ENCODE data around the gene LRRC4C. TPM values are rescaled to one million over a fixed set of nuclear protein-coding genes. Genes with fewer than 3 reads are reported as not detected.

The LRRC4C gene
- total and polyA plus RNA-seq, 11 donors = 0.08 to 1.2 (median 0.48) TPM; not detected in 1

DNA sequence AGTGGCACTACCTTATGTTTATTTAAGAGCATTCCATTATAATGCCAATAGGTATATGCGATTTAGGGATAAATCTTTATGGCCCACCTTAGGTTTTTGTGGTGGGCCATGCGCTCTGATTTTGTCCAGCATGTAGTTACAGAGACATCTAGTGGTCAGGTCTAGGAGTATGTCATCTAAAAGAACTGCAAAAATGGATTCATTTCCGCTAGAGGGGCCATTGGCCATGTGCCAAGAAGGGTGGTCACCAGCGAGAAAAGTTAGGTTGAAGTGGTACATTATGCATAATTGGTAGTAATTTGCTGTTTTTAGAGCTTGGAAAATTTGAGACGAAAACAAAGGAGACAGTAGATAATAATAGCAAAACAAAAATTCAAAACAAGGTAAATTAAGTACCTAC, 27.7 kb downstream of the LRRC4C start:
- TF ChIP-seq, protein P1, sequence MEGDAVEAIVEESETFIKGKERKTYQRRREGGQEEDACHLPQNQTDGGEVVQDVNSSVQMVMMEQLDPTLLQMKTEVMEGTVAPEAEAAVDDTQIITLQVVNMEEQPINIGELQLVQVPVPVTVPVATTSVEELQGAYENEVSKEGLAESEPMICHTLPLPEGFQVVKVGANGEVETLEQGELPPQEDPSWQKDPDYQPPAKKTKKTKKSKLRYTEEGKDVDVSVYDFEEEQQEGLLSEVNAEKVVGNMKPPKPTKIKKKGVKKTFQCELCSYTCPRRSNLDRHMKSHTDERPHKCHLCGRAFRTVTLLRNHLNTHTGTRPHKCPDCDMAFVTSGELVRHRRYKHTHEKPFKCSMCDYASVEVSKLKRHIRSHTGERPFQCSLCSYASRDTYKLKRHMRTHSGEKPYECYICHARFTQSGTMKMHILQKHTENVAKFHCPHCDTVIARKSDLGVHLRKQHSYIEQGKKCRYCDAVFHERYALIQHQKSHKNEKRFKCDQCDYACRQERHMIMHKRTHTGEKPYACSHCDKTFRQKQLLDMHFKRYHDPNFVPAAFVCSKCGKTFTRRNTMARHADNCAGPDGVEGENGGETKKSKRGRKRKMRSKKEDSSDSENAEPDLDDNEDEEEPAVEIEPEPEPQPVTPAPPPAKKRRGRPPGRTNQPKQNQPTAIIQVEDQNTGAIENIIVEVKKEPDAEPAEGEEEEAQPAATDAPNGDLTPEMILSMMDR (IDR thresholded peaks at IDR 0.05) = peak in 11 of 12 donors; percentile 20 to 62 (median 49)
- no peak for TF ChIP-seq POLR2A (IDR thresholded peaks at IDR 0.05)

DNA sequence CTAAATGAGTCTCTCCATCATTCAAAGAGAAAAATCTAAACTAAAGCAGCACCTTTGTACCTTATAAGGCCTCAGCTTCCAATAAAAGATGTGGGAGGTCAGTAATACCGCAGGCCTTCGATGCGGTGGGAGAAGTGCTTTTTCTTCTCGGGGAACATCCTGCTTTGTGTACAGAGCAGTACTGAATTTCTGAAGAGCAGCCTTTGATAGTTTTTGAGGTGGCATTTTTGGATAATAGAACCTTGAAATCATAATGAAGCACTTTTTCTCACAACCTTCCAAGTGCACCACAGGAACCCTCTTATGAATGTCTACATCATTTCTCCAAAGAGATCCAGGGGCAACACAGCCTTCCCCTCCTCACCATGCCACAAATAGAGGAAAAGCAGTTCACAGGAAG, 39.6 kb downstream of the LRRC4C start:
- ATAC-seq = no peak
- intact Hi-C loops (cut with DNase I) = loop anchor here in 1 of 10 donors (10.0 kb wide), 1 partner anchor 175 kb away; no protein-coding TSS in a partner anchor
- DNase-seq = no peak
- Histone ChIP-seq H3K4me1 (no peaks in the 10 kb centered on the region), H3K27me3 (no peaks in the 10 kb centered on the region), H3K36me3 (no peaks in the 10 kb centered on the region), H3K9me3 (no peaks in the 10 kb centered on the region), H3K27ac (no peak overlapping the region), H3K4me3 (no peak overlapping the region)
- 90 to 96% (median 93%) methylated on average over 4 of the region's 4 CpGs for WGBS, 4 donors
- TF ChIP-seq, protein P1 (IDR thresholded peaks at IDR 0.05) = no peak
- no peak for TF ChIP-seq POLR2A (IDR thresholded peaks at IDR 0.05)

More for the DNA sequence above, 27.7 kb downstream of the LRRC4C start:
- no peak overlapping the region for H3K4me3 ChIP-seq
- H3K4me1 ChIP-seq = no peaks in the 10 kb centered on the region
- 39 to 45% (median 42%) methylated on average over 5 of the region's 5 CpGs for WGBS, 4 donors
- ATAC-seq = no peak
- H3K36me3 ChIP-seq = no peaks in the 10 kb centered on the region
- intact Hi-C loops (cut with DNase I) = loop anchor here in 4 of 10 donors (5.0 to 10.0 kb wide), 2 partner anchors 184 to 187 kb away; no protein-coding TSS in a partner anchor
- no peak for DNase-seq
- H3K27ac ChIP-seq = no peak overlapping the region
- H3K27me3 ChIP-seq = no peaks in the 10 kb centered on the region
- H3K9me3 ChIP-seq = no peaks in the 10 kb centered on the region

DNA sequence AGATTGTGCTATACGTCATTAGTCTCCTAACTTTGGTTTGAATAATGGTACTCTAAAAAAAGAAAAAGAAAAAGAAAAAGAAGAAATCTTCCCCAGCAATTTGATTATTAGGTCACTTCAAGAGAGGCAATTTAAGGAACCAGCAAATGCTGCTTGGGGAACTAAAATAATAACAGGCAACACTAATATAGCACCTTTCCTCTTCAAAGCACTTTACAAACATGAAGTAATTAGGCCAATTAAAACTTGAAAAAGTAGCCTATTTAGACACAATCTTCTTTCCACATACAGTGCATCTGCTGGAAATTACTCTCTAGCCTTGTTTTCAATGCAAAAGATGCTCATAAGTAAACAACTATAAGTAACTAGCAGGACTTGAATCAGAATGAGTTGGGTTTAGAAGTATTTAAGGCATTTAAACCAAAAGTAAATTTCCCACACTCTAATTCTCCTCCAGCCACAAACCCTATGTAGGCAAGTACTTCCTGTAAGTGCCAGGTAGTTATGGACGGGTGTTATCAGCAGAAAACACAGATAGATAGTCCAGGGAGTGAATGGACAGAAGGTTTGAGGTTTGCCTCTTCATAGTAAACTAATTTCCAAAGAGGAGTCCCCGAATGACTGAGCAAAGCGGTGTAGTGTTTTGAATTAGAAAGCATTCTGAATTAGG, 44.5 kb downstream of the LRRC4C start:
- H3K9me3 ChIP-seq = no peaks in the 10 kb centered on the region
- DNase-seq (no peak), ATAC-seq (no peak)
- WGBS, 4 donors = 62 to 70% (median 67%) methylated on average over 4 of the region's 4 CpGs
- intact Hi-C loops (cut with DNase I) = no loop called here
- TF ChIP-seq, protein P1 (IDR thresholded peaks at IDR 0.05) = no peak
- TF ChIP-seq POLR2A (IDR thresholded peaks at IDR 0.05) = no peak
- no peaks in the 10 kb centered on the region for H3K4me1 ChIP-seq
- H3K27ac ChIP-seq = no peak overlapping the region
- H3K36me3 ChIP-seq = no peaks in the 10 kb centered on the region
- no peaks in the 10 kb centered on the region for H3K27me3 ChIP-seq
- H3K4me3 ChIP-seq = no peak overlapping the region

DNA sequence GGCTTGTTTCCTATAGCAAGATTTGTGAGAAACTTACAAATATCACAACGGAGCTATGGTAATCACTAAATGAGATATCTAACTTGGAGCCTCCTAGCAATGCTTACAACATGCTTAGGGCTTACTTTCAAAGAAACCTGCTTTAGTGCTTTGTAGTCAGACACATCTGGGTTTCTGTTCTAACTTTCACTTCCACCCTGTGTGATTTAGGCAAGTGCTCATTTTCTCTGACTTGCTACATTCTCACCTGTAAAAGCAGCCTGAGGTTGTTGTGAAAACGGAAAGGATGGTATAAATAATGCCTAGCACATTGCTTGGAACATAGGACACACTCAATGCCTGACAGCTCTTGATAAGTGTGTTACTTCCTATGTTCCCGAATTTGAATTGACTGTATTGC, 45.6 kb downstream of the LRRC4C start:
- DNase-seq (no peak), ATAC-seq (no peak)
- Histone ChIP-seq H3K4me3 (no peak overlapping the region), H3K36me3 (no peaks in the 10 kb centered on the region), H3K27me3 (no peaks in the 10 kb centered on the region), H3K4me1 (no peaks in the 10 kb centered on the region), H3K9me3 (no peaks in the 10 kb centered on the region), H3K27ac (no peak overlapping the region)
- TF ChIP-seq, protein P1 (IDR thresholded peaks at IDR 0.05) = no peak
- TF ChIP-seq POLR2A (IDR thresholded peaks at IDR 0.05) = no peak
- 30 to 46% (median 38%) methylated on average over 3 of the region's 3 CpGs for WGBS, 4 donors
- intact Hi-C loops (cut with DNase I) = no loop called here

Measured in heart left ventricle (tissue), 16 donors.